GM23338 (cell line): ENCODE data around the gene SMIM35. TPM values are rescaled to one million over a fixed set of nuclear protein-coding genes. Genes with fewer than 3 reads are reported as not detected.

Experiments
- ATAC-seq: fragments of 200-7000 bp; cut with Tn5 transposase; 3 replicates; pipeline ENCODE4 v1.9.1; 2020
- DNase-seq: peaks from one replicate; pipeline ENCODE4 v3.0.0-alpha.2; 2015; ENCODE audit warnings: low spot score
- H2AFZ ChIP-seq: fragments of 200-600 bp; sonication (generic); 2 replicates; pipeline ENCODE4 v1.8.0; 2016; ENCODE audit warnings: antibody characterized with exemption, mild to moderate bottlenecking, moderate library complexity
- H3F3A ChIP-seq: fragments of 200-600 bp; sonication (generic); replicated peaks from 2 replicates; pipeline ENCODE4 v1.8.0; 2017; ENCODE audit warnings: antibody characterized with exemption, mixed run types, low read depth
- H3K27ac ChIP-seq: fragments of 200-600 bp; sonication (generic); 2 replicates; pipeline ENCODE4 v1.6.1; 2016; ENCODE audit warnings: low read depth
- H3K27me3 ChIP-seq: fragments of 200-600 bp; sonication (generic); 2 replicates; pipeline ENCODE4 v1.8.0; 2016; ENCODE audit warnings: mild to moderate bottlenecking, mixed run types, moderate library complexity; ENCODE audit not compliant: insufficient read depth
- H3K36me3 ChIP-seq: fragments of 200-600 bp; sonication (generic); 2 replicates; pipeline ENCODE4 v1.8.0; 2016; ENCODE audit warnings: mild to moderate bottlenecking; ENCODE audit not compliant: insufficient read depth
- H3K4me1 ChIP-seq: fragments of 200-600 bp; sonication (generic); 2 replicates; pipeline ENCODE4 v1.8.0; 2016; ENCODE audit warnings: mild to moderate bottlenecking, moderate library complexity; ENCODE audit not compliant: insufficient read depth
- H3K4me2 ChIP-seq: fragments of 200-600 bp; sonication (generic); 2 replicates; pipeline ENCODE4 v1.7.1; 2017; ENCODE audit warnings: mixed run types
- H3K4me3 ChIP-seq: fragments of 200-600 bp; sonication (generic); 2 replicates; pipeline ENCODE4 v1.6.1; 2016; ENCODE audit warnings: mixed run types
- H3K79me2 ChIP-seq: fragments of 200-600 bp; sonication (generic); replicated peaks from 2 replicates; pipeline ENCODE4 v1.8.0; 2017; ENCODE audit warnings: mild to moderate bottlenecking; ENCODE audit not compliant: insufficient read depth
- H3K9me2 ChIP-seq: fragments of 200-600 bp; sonication (generic); 2 replicates; pipeline ENCODE4 v1.8.0; 2017; ENCODE audit not compliant: insufficient read depth
- H4K20me1 ChIP-seq: fragments of 200-600 bp; sonication (generic); replicated peaks from 2 replicates; pipeline ENCODE4 v1.8.0; 2017; ENCODE audit warnings: mild to moderate bottlenecking; ENCODE audit not compliant: insufficient read depth
- H3K27ac Mint-ChIP-seq: 2 replicates; pipeline ENCODE4 v1.8.0; 2020; ENCODE audit warnings: inconsistent platforms, mild to moderate bottlenecking, moderate library complexity, mixed read lengths
- H3K27me3 Mint-ChIP-seq: 3 replicates; pipeline ENCODE4 v1.8.0; 2022; ENCODE audit warnings: low read depth, mild to moderate bottlenecking, moderate library complexity, mixed read lengths, inconsistent platforms; ENCODE audit not compliant: insufficient read depth, poor library complexity
- H3K36me3 Mint-ChIP-seq: 3 replicates; pipeline ENCODE4 v1.8.0; 2021; ENCODE audit warnings: low read depth, mild to moderate bottlenecking, inconsistent platforms, moderate library complexity, mixed read lengths
- H3K4me1 Mint-ChIP-seq: 3 replicates; pipeline ENCODE4 v1.8.0; 2020; ENCODE audit warnings: mild to moderate bottlenecking, inconsistent platforms, mixed read lengths
- H3K4me3 Mint-ChIP-seq: 3 replicates; pipeline ENCODE4 v1.8.0; 2021; ENCODE audit warnings: moderate library complexity, mild to moderate bottlenecking, inconsistent platforms, mixed read lengths
- H3K9me3 Mint-ChIP-seq: 3 replicates; pipeline ENCODE4 v1.8.0; 2020; ENCODE audit warnings: moderate library complexity, mild to moderate bottlenecking, inconsistent platforms, mixed read lengths
- ZNF331 ChIP-seq: fragments of 250-450 bp; sonication (Bioruptor Pico); IDR thresholded peaks from 2 replicates; pipeline ENCODE4 v1.5.0; 2020; ENCODE audit warnings: low read depth, mild to moderate bottlenecking, moderate library complexity
- polyA plus RNA-seq: library from polyadenylated mRNA; unstranded; fragments of >200 nt; fragmentation: Nextera tagmentation; extraction: Ambion mirVana; gene quantifications from 2 replicates; pipeline ENCODE4 v1.2.1, GENCODE V29; 2016
- total RNA-seq: library from RNA; depleted of rRNA; stranded (reverse); fragments of >200 nt; shearing (Covaris generic); gene quantifications from 2 replicates; pipeline ENCODE4 v1.2.3, GENCODE V29; 2014
- TF ChIP-seq, protein P1 (sequence below): fragments of 250-450 bp; sonication (Bioruptor Pico); IDR thresholded peaks from 2 replicates; pipeline ENCODE4 v1.5.0; 2020; ENCODE audit warnings: mild to moderate bottlenecking, moderate library complexity

The SMIM35 gene
- total and polyA plus RNA-seq, 2 experiments from 2014 or later, result not detected

DNA sequence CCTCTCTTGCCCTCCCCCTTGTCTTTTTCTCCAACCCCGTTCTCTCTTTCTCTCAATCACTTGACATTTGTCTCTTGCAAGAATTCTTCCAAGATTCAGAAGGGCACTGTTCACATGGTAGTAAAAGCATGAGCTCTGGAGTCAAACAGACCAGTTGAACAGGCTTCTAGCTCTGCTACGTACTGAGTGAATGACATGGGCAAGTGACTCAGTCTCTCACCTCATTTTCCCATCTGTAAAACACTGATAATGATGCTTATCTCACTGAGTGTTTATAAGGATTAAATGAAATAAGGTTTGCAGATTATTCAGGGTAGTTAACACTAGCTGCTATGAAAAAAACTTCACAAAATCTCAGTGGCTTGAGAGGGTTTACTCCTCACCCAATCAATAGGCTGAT is 106.5 kb downstream of the SMIM35 start:
- H3K27me3 Mint-ChIP-seq, result peaks cover 17% of the 10 kb centered on the region
- Histone ChIP-seq H3K4me1 (no peaks in the 10 kb centered on the region), H3F3A (no peaks in the 10 kb centered on the region), H4K20me1 (no peaks in the 10 kb centered on the region), H3K79me2 (no peaks in the 10 kb centered on the region), H3K9me2 (no peaks in the 10 kb centered on the region), H3K27me3 (0 out of 2 replicates have a peak, but pooled peaks cover 4% of the 10 kb centered on the region), H2AFZ (no peak overlapping the region), H3K36me3 (no peaks in the 10 kb centered on the region), H3K27ac (no peak overlapping the region), H3K4me3 (no peak overlapping the region), H3K4me2 (no peak overlapping the region)
- peaks cover 6% of the 10 kb centered on the region; the same call in 2 of the 3 replicates for H3K4me1 Mint-ChIP-seq
- no peak overlapping the region for H3K4me3 Mint-ChIP-seq
- no peak for DNase-seq
- ATAC-seq, result no peak
- no peak overlapping the region for H3K27ac Mint-ChIP-seq
- TF ChIP-seq, protein P1, sequence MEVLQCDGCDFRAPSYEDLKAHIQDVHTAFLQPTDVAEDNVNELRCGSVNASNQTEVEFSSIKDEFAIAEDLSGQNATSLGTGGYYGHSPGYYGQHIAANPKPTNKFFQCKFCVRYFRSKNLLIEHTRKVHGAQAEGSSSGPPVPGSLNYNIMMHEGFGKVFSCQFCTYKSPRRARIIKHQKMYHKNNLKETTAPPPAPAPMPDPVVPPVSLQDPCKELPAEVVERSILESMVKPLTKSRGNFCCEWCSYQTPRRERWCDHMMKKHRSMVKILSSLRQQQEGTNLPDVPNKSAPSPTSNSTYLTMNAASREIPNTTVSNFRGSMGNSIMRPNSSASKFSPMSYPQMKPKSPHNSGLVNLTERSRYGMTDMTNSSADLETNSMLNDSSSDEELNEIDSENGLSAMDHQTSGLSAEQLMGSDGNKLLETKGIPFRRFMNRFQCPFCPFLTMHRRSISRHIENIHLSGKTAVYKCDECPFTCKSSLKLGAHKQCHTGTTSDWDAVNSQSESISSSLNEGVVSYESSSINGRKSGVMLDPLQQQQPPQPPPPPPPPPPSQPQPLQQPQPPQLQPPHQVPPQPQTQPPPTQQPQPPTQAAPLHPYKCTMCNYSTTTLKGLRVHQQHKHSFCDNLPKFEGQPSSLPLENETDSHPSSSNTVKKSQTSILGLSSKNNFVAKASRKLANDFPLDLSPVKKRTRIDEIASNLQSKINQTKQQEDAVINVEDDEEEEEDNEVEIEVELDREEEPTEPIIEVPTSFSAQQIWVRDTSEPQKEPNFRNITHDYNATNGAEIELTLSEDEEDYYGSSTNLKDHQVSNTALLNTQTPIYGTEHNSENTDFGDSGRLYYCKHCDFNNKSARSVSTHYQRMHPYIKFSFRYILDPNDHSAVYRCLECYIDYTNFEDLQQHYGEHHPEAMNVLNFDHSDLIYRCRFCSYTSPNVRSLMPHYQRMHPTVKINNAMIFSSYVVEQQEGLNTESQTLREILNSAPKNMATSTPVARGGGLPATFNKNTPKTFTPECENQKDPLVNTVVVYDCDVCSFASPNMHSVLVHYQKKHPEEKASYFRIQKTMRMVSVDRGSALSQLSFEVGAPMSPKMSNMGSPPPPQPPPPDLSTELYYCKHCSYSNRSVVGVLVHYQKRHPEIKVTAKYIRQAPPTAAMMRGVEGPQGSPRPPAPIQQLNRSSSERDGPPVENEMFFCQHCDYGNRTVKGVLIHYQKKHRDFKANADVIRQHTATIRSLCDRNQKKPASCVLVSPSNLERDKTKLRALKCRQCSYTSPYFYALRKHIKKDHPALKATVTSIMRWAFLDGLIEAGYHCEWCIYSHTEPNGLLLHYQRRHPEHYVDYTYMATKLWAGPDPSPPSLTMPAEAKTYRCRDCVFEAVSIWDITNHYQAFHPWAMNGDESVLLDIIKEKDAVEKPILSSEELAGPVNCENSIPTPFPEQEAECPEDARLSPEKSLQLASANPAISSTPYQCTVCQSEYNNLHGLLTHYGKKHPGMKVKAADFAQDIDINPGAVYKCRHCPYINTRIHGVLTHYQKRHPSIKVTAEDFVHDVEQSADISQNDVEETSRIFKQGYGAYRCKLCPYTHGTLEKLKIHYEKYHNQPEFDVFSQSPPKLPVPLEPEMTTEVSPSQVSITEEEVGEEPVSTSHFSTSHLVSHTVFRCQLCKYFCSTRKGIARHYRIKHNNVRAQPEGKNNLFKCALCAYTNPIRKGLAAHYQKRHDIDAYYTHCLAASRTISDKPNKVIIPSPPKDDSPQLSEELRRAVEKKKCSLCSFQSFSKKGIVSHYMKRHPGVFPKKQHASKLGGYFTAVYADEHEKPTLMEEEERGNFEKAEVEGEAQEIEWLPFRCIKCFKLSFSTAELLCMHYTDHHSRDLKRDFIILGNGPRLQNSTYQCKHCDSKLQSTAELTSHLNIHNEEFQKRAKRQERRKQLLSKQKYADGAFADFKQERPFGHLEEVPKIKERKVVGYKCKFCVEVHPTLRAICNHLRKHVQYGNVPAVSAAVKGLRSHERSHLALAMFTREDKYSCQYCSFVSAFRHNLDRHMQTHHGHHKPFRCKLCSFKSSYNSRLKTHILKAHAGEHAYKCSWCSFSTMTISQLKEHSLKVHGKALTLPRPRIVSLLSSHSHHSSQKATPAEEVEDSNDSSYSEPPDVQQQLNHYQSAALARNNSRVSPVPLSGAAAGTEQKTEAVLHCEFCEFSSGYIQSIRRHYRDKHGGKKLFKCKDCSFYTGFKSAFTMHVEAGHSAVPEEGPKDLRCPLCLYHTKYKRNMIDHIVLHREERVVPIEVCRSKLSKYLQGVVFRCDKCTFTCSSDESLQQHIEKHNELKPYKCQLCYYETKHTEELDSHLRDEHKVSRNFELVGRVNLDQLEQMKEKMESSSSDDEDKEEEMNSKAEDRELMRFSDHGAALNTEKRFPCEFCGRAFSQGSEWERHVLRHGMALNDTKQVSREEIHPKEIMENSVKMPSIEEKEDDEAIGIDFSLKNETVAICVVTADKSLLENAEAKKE (CRISPR knock-in tag), result no peak
- no peak for TF ChIP-seq ZNF331 (CRISPR knock-in tag)
- no peaks in the 10 kb centered on the region for H3K36me3 Mint-ChIP-seq
- peaks cover 5% of the 10 kb centered on the region; the same call in 1 of the 3 replicates for H3K9me3 Mint-ChIP-seq

DNA sequence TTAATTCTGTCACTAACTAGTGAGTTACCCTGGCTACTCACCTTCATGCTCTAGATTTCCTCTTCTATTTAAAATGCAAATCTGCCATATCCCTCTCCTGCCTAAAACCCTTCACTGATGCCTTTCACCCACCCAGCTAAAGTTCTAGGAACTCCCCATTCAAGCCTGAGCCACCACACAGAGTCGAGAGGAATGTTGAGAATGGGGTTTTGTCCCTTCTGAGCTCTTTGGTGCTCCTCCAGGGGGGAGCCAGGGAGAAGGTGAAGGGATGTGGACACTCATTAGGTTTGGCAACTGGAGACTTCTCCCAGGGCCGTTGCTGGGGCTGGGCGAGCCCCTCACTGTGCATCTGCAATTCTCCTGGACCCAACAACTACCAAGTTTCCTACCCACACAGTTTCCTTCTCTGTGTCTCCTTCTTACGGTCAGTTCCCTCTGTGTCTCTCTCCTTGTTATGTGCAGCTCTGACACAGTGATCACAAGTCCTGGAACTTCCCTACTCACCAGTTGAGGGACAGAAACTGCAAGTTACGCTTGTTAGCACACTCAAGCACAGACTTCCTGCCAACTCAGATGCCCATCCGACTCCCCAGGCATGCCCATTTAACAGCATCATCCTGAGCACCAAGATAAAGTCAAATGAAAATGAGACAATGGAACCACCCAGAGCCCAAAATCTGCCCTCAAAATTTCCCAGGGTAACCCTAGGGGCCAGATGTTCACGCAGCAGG is 107.1 kb downstream of the SMIM35 start:
- H3K27ac Mint-ChIP-seq, result no peak overlapping the region
- no peaks in the 10 kb centered on the region for H3K79me2 ChIP-seq
- no peak overlapping the region for H2AFZ ChIP-seq
- H4K20me1 ChIP-seq, result no peaks in the 10 kb centered on the region
- H3K4me3 Mint-ChIP-seq, result no peak overlapping the region
- ATAC-seq (no peak), DNase-seq (no peak)
- H3F3A ChIP-seq, result no peaks in the 10 kb centered on the region
- H3K9me3 Mint-ChIP-seq, result peaks cover 5% of the 10 kb centered on the region; the same call in 1 of the 3 replicates
- no peak overlapping the region for H3K4me2 ChIP-seq
- H3K36me3 Mint-ChIP-seq, result no peaks in the 10 kb centered on the region
- H3K27me3 ChIP-seq, result no peaks in the 10 kb centered on the region
- no peak overlapping the region for H3K4me3 ChIP-seq
- no peaks in the 10 kb centered on the region for H3K36me3 ChIP-seq
- H3K9me2 ChIP-seq, result no peaks in the 10 kb centered on the region
- H3K4me1 ChIP-seq, result no peaks in the 10 kb centered on the region
- peaks cover 3% of the 10 kb centered on the region; the same call in 2 of the 3 replicates for H3K4me1 Mint-ChIP-seq
- peaks cover 18% of the 10 kb centered on the region for H3K27me3 Mint-ChIP-seq
- H3K27ac ChIP-seq, result no peak overlapping the region
- TF ChIP-seq, protein P1 (CRISPR knock-in tag), result no peak
